Measurements from ENCODE around the gene GRM8.

GRM8 gene

GRCh38 chr7:127154958-127155357 is 97.8 kb downstream of the GRM8 start:
- Histone ChIP-seq H3K9ac (ENCODE audit: low read depth, low read length, poor library complexity, severe bottlenecking) (no peak overlapping the region), H3K4me1 (ENCODE audit: insufficient read depth, low read length, poor library complexity, severe bottlenecking) (no peaks in the 10 kb centered on the region), H3F3A (ENCODE audit: low read depth) (no peaks in the 10 kb centered on the region), H3K9me2 (replicated peaks; ENCODE audit: low read depth, low read length) (no peaks in the 10 kb centered on the region), H4K20me1 (ENCODE audit: insufficient read depth, low read length, poor library complexity, severe bottlenecking) (no peaks in the 10 kb centered on the region), H3K36me3 (ENCODE audit: insufficient read depth, low read length) (no peaks in the 10 kb centered on the region), H3K27me3 (ENCODE audit: insufficient read depth, low read length, poor library complexity, severe bottlenecking) (no peaks in the 10 kb centered on the region), H3K79me2 (ENCODE audit: insufficient read depth, low read length) (no peaks in the 10 kb centered on the region), H3K4me3 (ENCODE audit: low read length, poor library complexity, severe bottlenecking) (no peak overlapping the region), H3K9me3 (ENCODE audit: insufficient read depth, low read depth, low read length) (no peaks in the 10 kb centered on the region), H3K4me2 (ENCODE audit: low read depth, low read length, poor library complexity, severe bottlenecking) (no peak overlapping the region), H2AFZ (ENCODE audit: low read length) (no peak overlapping the region)
- TF ChIP-seq EZH2phosphoT487 (IDR thresholded peaks at IDR 0.05; ENCODE audit: borderline replicate concordance), result no peak
- no peak for TF ChIP-seq CTCF (conservative IDR thresholded peaks at IDR 0.05; ENCODE audit: low read length)

GRCh38 chr7:127154101-127154500 is 98.6 kb downstream of the GRM8 start:
- H3K4me1 ChIP-seq (ENCODE audit: insufficient read depth, low read length, poor library complexity, severe bottlenecking), result no peaks in the 10 kb centered on the region
- no peak overlapping the region for H3K4me2 ChIP-seq (ENCODE audit: low read depth, low read length, poor library complexity, severe bottlenecking)
- H3K4me3 ChIP-seq (ENCODE audit: low read length, poor library complexity, severe bottlenecking), result no peak overlapping the region
- no peaks in the 10 kb centered on the region for H4K20me1 ChIP-seq (ENCODE audit: insufficient read depth, low read length, poor library complexity, severe bottlenecking)
- no peaks in the 10 kb centered on the region for H3K36me3 ChIP-seq (ENCODE audit: insufficient read depth, low read length)
- no peaks in the 10 kb centered on the region for H3K9me2 ChIP-seq (replicated peaks; ENCODE audit: low read depth, low read length)
- no peaks in the 10 kb centered on the region for H3K27me3 ChIP-seq (ENCODE audit: insufficient read depth, low read length, poor library complexity, severe bottlenecking)
- H3F3A ChIP-seq (ENCODE audit: low read depth), result no peaks in the 10 kb centered on the region
- H3K79me2 ChIP-seq (ENCODE audit: insufficient read depth, low read length), result no peaks in the 10 kb centered on the region
- no peak overlapping the region for H3K9ac ChIP-seq (ENCODE audit: low read depth, low read length, poor library complexity, severe bottlenecking)
- H2AFZ ChIP-seq (ENCODE audit: low read length), result no peak overlapping the region
- TF ChIP-seq EZH2phosphoT487 (IDR thresholded peaks at IDR 0.05; ENCODE audit: borderline replicate concordance) (no peak), CTCF (conservative IDR thresholded peaks at IDR 0.05; ENCODE audit: low read length) (no peak)
- no peaks in the 10 kb centered on the region for H3K9me3 ChIP-seq (ENCODE audit: insufficient read depth, low read depth, low read length)

GRCh38 chr7:127153315-127153714 is 99.4 kb downstream of the GRM8 start:
- H4K20me1 ChIP-seq (ENCODE audit: insufficient read depth, low read length, poor library complexity, severe bottlenecking), result no peaks in the 10 kb centered on the region
- TF ChIP-seq EZH2phosphoT487 (IDR thresholded peaks at IDR 0.05; ENCODE audit: borderline replicate concordance), result no peak
- TF ChIP-seq CTCF (conservative IDR thresholded peaks at IDR 0.05; ENCODE audit: low read length), result no peak
- no peaks in the 10 kb centered on the region for H3K9me2 ChIP-seq (replicated peaks; ENCODE audit: low read depth, low read length)
- no peak overlapping the region for H3K9ac ChIP-seq (ENCODE audit: low read depth, low read length, poor library complexity, severe bottlenecking)
- no peak overlapping the region for H3K4me3 ChIP-seq (ENCODE audit: low read length, poor library complexity, severe bottlenecking)
- no peaks in the 10 kb centered on the region for H3K36me3 ChIP-seq (ENCODE audit: insufficient read depth, low read length)
- H3K4me2 ChIP-seq (ENCODE audit: low read depth, low read length, poor library complexity, severe bottlenecking), result no peak overlapping the region
- no peaks in the 10 kb centered on the region for H3K9me3 ChIP-seq (ENCODE audit: insufficient read depth, low read depth, low read length)
- no peak overlapping the region for H2AFZ ChIP-seq (ENCODE audit: low read length)
- no peaks in the 10 kb centered on the region for H3K4me1 ChIP-seq (ENCODE audit: insufficient read depth, low read length, poor library complexity, severe bottlenecking)
- H3K27me3 ChIP-seq (ENCODE audit: insufficient read depth, low read length, poor library complexity, severe bottlenecking), result no peaks in the 10 kb centered on the region
- no peaks in the 10 kb centered on the region for H3K79me2 ChIP-seq (ENCODE audit: insufficient read depth, low read length)
- no peaks in the 10 kb centered on the region for H3F3A ChIP-seq (ENCODE audit: low read depth)
